ENCODE results near the gene FUCA2. TPM values are rescaled to one million over a fixed set of nuclear protein-coding genes. Genes with fewer than 3 reads are reported as not detected.

Gene FUCA2
- total and polyA plus RNA-seq, 2 of the 8 experiments (the other 6 are each of a cell fraction or from before 2014, with no cell fraction given): 24.2 to 47.2 TPM

DNA sequence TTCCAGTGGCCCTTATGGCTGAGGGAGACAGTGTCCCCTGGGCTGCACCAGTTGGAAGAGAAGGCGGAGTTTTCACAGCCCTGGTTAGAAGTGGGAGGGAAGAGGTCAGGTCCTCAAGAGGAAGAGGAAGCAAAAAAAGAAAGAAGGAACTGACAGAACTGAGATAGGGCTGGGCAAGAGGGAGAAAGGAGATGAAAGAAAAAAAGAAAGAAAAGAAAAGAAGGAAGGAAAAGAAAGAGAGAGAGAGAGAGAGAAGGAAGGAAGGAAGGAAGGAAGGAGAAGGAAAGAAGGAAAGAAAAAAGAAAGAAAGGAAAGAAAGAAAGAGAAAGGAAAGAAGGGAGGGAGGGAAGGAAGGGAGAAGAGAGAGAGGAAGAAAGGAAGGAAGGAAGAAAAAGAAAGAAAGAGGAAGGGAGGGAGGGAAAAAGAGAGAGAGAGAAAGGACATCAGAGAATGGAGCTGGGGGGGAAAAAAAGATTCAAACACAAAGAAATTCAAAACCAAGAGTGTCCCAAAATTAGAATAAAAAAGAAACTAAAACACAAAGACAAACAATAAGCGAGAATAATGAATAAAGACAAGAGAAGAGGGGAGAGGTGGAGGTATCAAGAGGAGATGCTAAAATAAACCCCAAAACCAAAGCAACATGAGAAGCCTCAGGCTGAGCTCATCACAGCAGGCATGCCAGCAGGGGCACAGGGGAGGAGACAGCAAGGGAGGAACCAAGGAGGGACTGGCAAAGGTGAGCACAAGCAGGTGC is 5.3 kb upstream of the FUCA2 start:
- Histone ChIP-seq H3K4me1 (replicated peaks in 1 of 4; ENCODE audit: control insufficient read depth in 3 of 4, insufficient read depth in 4 of 4, low read length in 3 of 4) (peaks cover 5 to 13% (median 6%) of the 10 kb centered on the region in 4 experiments), H3K23me2 (ENCODE audit: low read depth, low read length) (no peaks in the 10 kb centered on the region), H3K79me1 (ENCODE audit: low read depth, low read length) (no peaks in the 10 kb centered on the region), H2AK5ac (ENCODE audit: low read depth, low read length) (peak overlapping the region; percentile 25; the same call in 1 of the 2 replicates), H3K18ac (ENCODE audit: extremely low read depth, low read length) (0 out of 2 replicates have a peak overlapping the region, but pooled peaks have one; percentile 62), H2BK5ac (ENCODE audit: low read depth, low read length) (no peak overlapping the region), H3K27me3 (replicated peaks in 1 of 4; ENCODE audit: control insufficient read depth in 3 of 4, extremely low read depth in 1 of 4, insufficient read depth in 3 of 4, low read length in 3 of 4) (peaks cover 0 to 9% (median 5%) of the 10 kb centered on the region in 4 experiments; a peak in 3 of 7 replicates), H3K36me3 (ENCODE audit: control insufficient read depth in 2 of 4, insufficient read depth in 4 of 4, low read length in 3 of 4) (no peaks in the 10 kb centered on the region), H3K4me2 (ENCODE audit: insufficient read depth in 1 of 2, low read depth in 2 of 2, low read length in 2 of 2) (peak overlapping the region; percentile 10 to 17; a peak in 1 of 4 replicates), H3K14ac (ENCODE audit: insufficient read length) (no peak overlapping the region), H3K9ac (replicated peaks in 1 of 4; ENCODE audit: extremely low read depth in 1 of 4, low read depth in 3 of 4, low read length in 3 of 4) (no peak overlapping the region), H2AFZ (ENCODE audit: low read length) (no peak overlapping the region), H2BK20ac (ENCODE audit: low read length) (no peak overlapping the region), H3K9me3 (ENCODE audit: insufficient read depth in 2 of 2, low read depth in 1 of 2, low read length in 1 of 2) (no peaks in the 10 kb centered on the region), H4K20me1 (replicated peaks in 1 of 2; ENCODE audit: control insufficient read depth in 1 of 2, insufficient read depth in 2 of 2, low read length in 2 of 2) (no peaks in the 10 kb centered on the region), H3K56ac (replicated peaks; ENCODE audit: insufficient read length, low read depth, low read length) (no peak overlapping the region), H4K5ac (ENCODE audit: insufficient read length, low read depth, low read length) (no peak overlapping the region), H2BK120ac (replicated peaks; ENCODE audit: low read depth, low read length) (no peak overlapping the region), H3K27ac (ENCODE audit: low read depth, low read length) (no peak overlapping the region), H4K91ac (replicated peaks; ENCODE audit: insufficient read length, low read length) (no peak overlapping the region), H2BK15ac (ENCODE audit: low read length) (no peak overlapping the region; the same call in 1 of the 2 replicates), H4K8ac (ENCODE audit: extremely low read depth, insufficient read depth, low read length) (no peak overlapping the region), H3K4ac (replicated peaks; ENCODE audit: insufficient read length, low read depth, low read length) (no peak overlapping the region), H3K79me2 (ENCODE audit: control insufficient read depth in 1 of 2, insufficient read depth in 2 of 2, low read length in 2 of 2) (no peaks in the 10 kb centered on the region), H3K23ac (ENCODE audit: insufficient read length) (no peak overlapping the region), H3K4me3 (ENCODE audit: extremely low read depth in 1 of 4, insufficient read depth in 2 of 4, low read depth in 3 of 4, low read length in 4 of 4) (no peak overlapping the region), H2BK12ac (ENCODE audit: low read depth, low read length) (0 out of 2 replicates have a peak overlapping the region, but pooled peaks have one; percentile 39)
- POLR2A ChIA-PET (ENCODE audit: partially characterized antibody): interaction anchor here (0.5 to 1.2 kb wide), 2 partner anchors 8 to 19 kb away, joined by 3 to 4 read pairs; no protein-coding TSS in a partner anchor
- FAIRE-seq (no peak), DNase-seq (ENCODE audit: low read depth in 1 of 2, low spot score in 2 of 2) (no peak)
- CTCF ChIA-PET (ENCODE audit: partially characterized antibody): interaction anchor here (0.6 to 7.5 kb wide), 2 partner anchors 20 to 59 kb away, joined by 3 to 77 read pairs; no protein-coding TSS in a partner anchor
- WGBS, 2 experiments (ENCODE audit: extremely low coverage in 1 of 2, insufficient coverage in 1 of 2, insufficient read length in 1 of 2, insufficient replicate concordance in 2 of 2, low coverage in 1 of 2, low lambda C conversion rate in 2 of 2, missing lambda C conversion rate in 1 of 2): 17% methylated on average over 2 of the region's 2 CpGs; no CpG with 5 or more reads in 1 of the 2 experiments
- no peak for TF ChIP-seq GABPA (IDR thresholded peaks at IDR 0.05; ENCODE audit: borderline replicate concordance, insufficient read depth, low read length)
- no peak for TF ChIP-seq SP2 (IDR thresholded peaks at IDR 0.05; ENCODE audit: low read length)
- no peak for TF ChIP-seq POLR2A (IDR thresholded peaks at IDR 0.05; ENCODE audit: control extremely low read depth in 1 of 2, low read depth in 2 of 2, low read length in 2 of 2)
- TF ChIP-seq YY1 (IDR thresholded peaks at IDR 0.05; ENCODE audit: low read depth, low read length): no peak
- no peak for TF ChIP-seq KDM4A (IDR thresholded peaks at IDR 0.05; ENCODE audit: low read depth, low read length, severe bottlenecking)
- no peak for TF ChIP-seq FOSL1 (IDR thresholded peaks at IDR 0.05; ENCODE audit: insufficient read depth, low read depth, low read length)
- no peak for TF ChIP-seq TBP (IDR thresholded peaks at IDR 0.05; ENCODE audit: low read depth, low read length)
- TF ChIP-seq NRF1 (IDR thresholded peaks at IDR 0.05; ENCODE audit: low read depth, low read length): no peak
- no peak for TF ChIP-seq BACH1 (IDR thresholded peaks at IDR 0.05; ENCODE audit: low read length)
- TF ChIP-seq, protein P1, sequence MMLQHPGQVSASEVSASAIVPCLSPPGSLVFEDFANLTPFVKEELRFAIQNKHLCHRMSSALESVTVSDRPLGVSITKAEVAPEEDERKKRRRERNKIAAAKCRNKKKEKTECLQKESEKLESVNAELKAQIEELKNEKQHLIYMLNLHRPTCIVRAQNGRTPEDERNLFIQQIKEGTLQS (IDR thresholded peaks at IDR 0.05; ENCODE audit: insufficient read depth, low read depth, low read length): no peak
- no peak for TF ChIP-seq BCL11A (IDR thresholded peaks at IDR 0.05; ENCODE audit: low read depth in 2 of 2, low read length in 2 of 2)
- TF ChIP-seq POLR2AphosphoS5 (IDR thresholded peaks at IDR 0.05; ENCODE audit: low read depth, low read length): no peak

Data from H1 (cell line).